Erythroblast (primary cell): Measurements from ENCODE around the gene CHRD.
A peak's percentile ranks its signal among the peaks of the same experiment; 100 is the strongest.

Experiments
- DNase-seq, 2 experiments: peaks; one replicate each; lab custom pipeline; 2025; lab: John Stamatoyannopoulos, UW
- GATA1 ChIP-seq: IDR thresholded peaks from 2 replicates; pipeline ENCODE4 v1.6.1; 2011; ENCODE audit warnings: low read depth, mild to moderate bottlenecking, control low read depth, low read length, moderate library complexity
- POLR2A ChIP-seq: IDR thresholded peaks from 2 replicates; pipeline ENCODE4 v1.6.1; 2011; ENCODE audit warnings: mild to moderate bottlenecking, low read length

Gene CHRD

GRCh38 chr3:184378651-184379357 is 1.1 kb upstream of the CHRD start:
- TF ChIP-seq POLR2A (no peak), GATA1 (no peak)
- DNase-seq: no peak

DNA sequence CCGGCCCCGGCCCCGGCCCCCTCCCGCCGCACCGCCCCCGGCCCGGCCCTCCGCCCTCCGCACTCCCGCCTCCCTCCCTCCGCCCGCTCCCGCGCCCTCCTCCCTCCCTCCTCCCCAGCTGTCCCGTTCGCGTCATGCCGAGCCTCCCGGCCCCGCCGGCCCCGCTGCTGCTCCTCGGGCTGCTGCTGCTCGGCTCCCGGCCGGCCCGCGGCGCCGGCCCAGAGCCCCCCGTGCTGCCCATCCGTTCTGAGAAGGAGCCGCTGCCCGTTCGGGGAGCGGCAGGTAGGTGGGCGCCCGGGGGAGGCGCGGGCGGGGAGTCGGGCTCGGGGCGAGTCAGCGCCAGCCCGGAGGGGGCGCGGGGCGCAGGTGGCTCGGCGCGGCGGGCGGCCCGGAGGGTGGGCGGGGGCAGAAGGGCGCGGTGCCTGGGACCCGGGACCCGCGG is 352 bp downstream of the CHRD start:
- TF ChIP-seq POLR2A (no peak), GATA1 (no peak)
- peak in 1 of 2 experiments; percentile 27 for DNase-seq

DNA sequence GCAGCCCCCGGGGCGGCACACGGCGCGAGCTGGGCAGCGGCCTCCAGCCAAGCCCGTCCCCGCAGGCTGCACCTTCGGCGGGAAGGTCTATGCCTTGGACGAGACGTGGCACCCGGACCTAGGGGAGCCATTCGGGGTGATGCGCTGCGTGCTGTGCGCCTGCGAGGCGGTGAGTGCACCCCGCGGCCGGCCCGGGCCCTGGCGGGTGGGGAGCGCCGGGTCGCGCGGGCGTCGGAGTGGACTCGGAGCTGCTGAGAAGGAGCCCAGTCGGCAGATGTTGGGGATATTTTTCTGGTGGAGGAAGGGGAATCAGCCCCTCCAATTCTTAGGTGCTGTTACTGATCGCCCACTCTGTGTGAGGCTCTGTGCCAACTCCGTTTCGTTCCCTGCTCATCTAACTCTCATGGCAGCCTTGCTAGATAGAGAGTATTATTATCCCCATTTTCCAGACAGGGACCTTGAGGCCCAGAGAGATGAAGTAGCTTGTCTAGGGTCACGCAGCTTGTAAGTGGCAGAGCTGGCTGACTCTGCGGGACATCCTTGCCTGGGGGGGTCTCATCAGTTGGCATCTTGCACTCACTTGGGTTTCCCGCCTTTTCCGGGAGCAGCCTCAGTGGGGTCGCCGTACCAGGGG is 890 bp downstream of the CHRD start:
- DNase-seq: no peak
- TF ChIP-seq POLR2A (no peak), GATA1 (no peak)

GRCh38 chr3:184381261-184382224 is 1.7 kb downstream of the CHRD start:
- no peak for DNase-seq
- no peak for TF ChIP-seq POLR2A
- TF ChIP-seq GATA1: no peak

DNA sequence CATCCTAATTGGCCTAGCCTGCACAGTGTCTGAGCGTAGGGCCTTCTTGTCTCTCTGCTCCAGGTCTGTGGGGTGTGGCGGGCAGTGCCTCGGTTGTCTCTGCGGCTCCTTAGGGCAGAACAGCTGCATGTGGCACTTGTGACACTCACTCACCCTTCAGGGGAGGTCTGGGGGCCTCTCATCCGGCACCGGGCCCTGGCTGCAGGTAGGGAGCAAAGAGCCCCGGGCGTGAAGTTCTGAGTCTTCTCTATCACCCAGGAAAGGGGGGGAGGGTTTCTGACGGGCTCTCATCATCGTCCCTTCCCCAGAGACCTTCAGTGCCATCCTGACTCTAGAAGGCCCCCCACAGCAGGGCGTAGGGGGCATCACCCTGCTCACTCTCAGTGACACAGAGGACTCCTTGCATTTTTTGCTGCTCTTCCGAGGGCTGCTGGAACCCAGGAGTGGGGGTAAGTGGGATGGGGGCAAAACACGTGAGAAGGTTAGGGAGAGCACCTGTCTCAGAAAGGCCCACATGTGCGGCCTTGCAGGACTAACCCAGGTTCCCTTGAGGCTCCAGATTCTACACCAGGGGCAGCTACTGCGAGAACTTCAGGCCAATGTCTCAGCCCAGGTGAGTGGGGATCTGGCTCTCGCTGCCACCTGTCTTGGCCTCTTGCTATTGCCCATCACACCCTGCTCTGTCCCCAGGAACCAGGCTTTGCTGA is 2.6 kb downstream of the CHRD start:
- TF ChIP-seq POLR2A (no peak), GATA1 (no peak)
- no peak for DNase-seq

DNA sequence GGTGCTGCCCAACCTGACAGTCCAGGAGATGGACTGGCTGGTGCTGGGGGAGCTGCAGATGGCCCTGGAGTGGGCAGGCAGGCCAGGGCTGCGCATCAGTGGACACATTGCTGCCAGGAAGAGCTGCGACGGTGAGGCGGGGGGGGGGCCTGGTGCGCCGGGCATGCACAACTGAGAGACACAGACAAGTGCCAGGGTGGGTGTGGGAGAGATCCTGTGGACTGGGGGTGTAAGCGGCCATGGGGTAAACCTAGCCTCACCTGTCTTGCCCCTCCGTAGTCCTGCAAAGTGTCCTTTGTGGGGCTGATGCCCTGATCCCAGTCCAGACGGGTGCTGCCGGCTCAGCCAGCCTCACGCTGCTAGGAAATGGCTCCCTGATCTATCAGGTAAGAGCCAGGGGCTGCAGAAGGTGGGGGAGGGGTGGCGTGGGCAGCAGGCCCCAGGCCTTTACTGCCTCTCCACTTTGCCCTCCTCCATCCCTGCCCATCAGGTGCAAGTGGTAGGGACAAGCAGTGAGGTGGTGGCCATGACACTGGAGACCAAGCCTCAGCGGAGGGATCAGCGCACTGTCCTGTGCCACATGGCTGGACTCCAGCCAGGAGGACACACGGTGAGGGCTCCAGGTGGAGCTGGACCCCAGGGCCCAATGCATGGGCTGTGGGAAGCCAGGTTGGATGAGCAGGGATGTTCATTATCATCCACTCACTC is 3.3 kb downstream of the CHRD start:
- no peak for DNase-seq
- TF ChIP-seq GATA1: no peak
- no peak for TF ChIP-seq POLR2A

DNA sequence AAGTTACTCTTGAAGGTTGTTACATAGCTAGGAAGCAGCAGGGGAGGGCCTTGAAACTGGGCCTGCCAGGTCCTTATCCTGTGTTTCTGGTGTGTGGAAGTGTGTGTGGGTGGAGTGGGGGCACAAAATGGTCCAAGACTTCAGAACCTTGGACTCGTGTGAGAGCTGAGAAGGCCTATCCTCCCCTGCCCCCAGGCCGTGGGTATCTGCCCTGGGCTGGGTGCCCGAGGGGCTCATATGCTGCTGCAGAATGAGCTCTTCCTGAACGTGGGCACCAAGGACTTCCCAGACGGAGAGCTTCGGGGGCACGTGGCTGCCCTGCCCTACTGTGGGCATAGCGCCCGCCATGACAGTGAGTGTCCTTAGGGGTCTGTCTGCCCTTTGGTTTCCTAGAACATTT is 4.5 kb downstream of the CHRD start:
- DNase-seq: no peak
- TF ChIP-seq POLR2A: no peak
- TF ChIP-seq GATA1: no peak

GRCh38 chr3:184384856-184385422 is 5.1 kb downstream of the CHRD start:
- no peak for DNase-seq
- TF ChIP-seq POLR2A (no peak), GATA1 (no peak)

DNA sequence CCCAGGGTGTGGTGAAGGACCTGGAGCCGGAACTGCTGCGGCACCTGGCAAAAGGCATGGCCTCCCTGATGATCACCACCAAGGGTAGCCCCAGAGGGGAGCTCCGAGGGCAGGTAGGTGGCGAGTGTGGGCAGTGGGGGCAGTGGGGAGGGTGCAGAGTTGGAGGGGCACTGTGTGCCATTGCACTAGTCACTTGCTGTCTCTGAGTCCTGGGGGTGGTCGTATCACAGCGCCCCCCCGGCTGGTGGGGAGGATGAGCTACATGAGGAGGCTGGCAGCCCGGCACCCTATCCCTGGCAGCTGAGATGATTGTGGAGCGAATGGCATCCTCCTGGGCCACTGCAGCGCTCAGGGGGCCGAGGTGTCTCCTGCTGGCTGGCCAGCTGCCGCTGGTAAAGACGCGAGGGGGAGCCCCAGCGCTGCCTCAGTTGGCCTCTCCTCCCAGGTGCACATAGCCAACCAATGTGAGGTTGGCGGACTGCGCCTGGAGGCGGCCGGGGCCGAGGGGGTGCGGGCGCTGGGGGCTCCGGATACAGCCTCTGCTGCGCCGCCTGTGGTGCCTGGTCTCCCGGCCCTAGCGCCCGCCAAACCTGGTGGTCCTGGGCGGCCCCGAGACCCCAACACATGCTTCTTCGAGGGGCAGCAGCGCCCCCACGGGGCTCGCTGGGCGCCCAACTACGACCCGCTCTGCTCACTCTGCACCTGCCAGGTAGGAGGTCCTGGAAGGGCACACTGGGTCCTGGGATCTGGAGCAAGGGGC is 6.4 kb downstream of the CHRD start:
- TF ChIP-seq POLR2A (no peak), GATA1 (no peak)
- DNase-seq: no peak

GRCh38 chr3:184387174-184387714 is 7.4 kb downstream of the CHRD start:
- no peak for DNase-seq
- TF ChIP-seq POLR2A: no peak
- no peak for TF ChIP-seq GATA1

DNA sequence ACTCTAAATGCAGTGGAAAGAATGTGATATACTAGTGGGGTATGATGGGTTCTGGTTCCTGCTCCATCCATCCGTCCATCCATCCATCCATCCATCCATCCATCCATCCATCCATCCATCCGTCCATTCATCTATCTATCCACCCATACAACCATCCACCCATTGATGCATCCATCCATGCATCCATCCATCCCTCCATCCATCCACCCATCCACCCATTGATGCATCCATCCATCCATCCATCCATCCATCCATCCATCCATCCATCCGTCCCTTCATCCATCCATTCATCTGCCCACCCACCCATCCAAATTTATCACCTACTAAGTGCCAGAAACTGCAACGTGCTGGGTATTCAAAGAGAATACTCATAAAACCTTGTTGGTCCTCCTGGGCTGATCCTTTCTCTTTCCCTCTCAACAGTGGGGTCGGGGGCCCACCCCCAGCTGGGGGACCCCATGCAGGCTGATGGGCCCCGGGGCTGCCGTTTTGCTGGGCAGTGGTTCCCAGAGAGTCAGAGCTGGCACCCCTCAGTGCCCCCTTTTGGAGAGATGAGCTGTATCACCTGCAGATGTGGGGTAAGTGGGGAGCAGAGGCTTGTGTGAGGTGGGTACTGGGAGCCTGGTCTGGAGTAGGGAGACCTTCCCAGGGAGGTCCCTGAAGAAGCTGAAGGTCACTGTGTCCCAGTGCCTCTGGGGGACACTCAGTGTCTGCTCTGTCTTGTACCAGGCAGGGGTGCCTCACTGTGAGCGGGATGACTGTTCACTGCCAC is 8.5 kb downstream of the CHRD start:
- DNase-seq: no peak
- no peak for TF ChIP-seq GATA1
- TF ChIP-seq POLR2A: no peak
